NB4 (cell line): ENCODE results near the gene WDFY4.

Source experiments
- CTCF ChIP-seq: IDR thresholded peaks from one replicate; pipeline ENCODE4 v1.5.1; 2012; ENCODE audit warnings: low read depth, low read length
- POLR2A ChIP-seq: IDR thresholded peaks from 2 replicates; pipeline ENCODE4 v1.6.1; 2011; ENCODE audit warnings: mild to moderate bottlenecking; ENCODE audit not compliant: insufficient read length; ENCODE audit errors: extremely low read depth
- TF ChIP-seq, protein P1 (sequence below): IDR thresholded peaks from 2 replicates; pipeline ENCODE4 v1.6.1; 2011; ENCODE audit warnings: low read depth, low read length

- TF ChIP-seq POLR2A (no peak), CTCF (no peak)
- TF ChIP-seq, protein P1, sequence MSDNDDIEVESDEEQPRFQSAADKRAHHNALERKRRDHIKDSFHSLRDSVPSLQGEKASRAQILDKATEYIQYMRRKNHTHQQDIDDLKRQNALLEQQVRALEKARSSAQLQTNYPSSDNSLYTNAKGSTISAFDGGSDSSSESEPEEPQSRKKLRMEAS: no peak
These were observed 119.3 kb downstream of the WDFY4 start for GRCh38 chr10:48803801-48804584.
